Testis (tissue), 2 donors: Measurements from ENCODE around the gene UBE2E1.

Experiments used
- POLR2A ChIP-seq: fragments of 450-650 bp; IDR thresholded peaks from one replicate; pipeline ENCODE4 v1.6.1; 2017; ENCODE audit warnings: antibody characterized with exemption, mild to moderate bottlenecking, moderate library complexity
- TF ChIP-seq, protein P1 (sequence below), 3 experiments: fragments of 450-650 bp in 2 of 3; fragments of 200-600 bp in 1 of 3; sonication (generic) in 1 of 3; IDR thresholded peaks; one replicate each; pipeline ENCODE4 v1.5.1; 2016 to 2019; ENCODE audit warnings: antibody characterized with exemption in 3 of 3, mild to moderate bottlenecking in 2 of 3, moderate library complexity in 1 of 3

DNA sequence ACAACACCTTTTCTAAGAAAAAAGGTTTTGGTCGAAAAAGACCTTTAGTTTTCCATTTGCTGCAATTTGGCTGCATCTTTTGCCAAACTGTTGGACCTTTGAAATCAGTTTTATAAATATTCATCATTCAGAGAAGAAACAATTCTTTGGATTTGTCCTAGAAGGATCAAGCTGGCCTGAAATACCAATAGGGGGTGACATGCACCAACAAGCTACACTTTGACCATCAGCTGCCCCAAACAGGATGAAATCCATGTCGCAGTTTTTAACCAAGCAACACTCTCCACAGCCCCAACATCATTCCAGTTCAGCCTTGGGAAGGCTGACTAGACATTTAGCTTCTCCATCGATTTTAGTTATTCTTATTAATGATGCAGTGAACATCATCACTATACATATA, 121.0 kb downstream of the UBE2E1 start:
- TF ChIP-seq POLR2A, result no peak
- TF ChIP-seq, protein P1, sequence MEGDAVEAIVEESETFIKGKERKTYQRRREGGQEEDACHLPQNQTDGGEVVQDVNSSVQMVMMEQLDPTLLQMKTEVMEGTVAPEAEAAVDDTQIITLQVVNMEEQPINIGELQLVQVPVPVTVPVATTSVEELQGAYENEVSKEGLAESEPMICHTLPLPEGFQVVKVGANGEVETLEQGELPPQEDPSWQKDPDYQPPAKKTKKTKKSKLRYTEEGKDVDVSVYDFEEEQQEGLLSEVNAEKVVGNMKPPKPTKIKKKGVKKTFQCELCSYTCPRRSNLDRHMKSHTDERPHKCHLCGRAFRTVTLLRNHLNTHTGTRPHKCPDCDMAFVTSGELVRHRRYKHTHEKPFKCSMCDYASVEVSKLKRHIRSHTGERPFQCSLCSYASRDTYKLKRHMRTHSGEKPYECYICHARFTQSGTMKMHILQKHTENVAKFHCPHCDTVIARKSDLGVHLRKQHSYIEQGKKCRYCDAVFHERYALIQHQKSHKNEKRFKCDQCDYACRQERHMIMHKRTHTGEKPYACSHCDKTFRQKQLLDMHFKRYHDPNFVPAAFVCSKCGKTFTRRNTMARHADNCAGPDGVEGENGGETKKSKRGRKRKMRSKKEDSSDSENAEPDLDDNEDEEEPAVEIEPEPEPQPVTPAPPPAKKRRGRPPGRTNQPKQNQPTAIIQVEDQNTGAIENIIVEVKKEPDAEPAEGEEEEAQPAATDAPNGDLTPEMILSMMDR (IDR thresholded peaks at IDR 0.05), result no peak
